GM19351 (cell line): ENCODE measurements around the gene HOMER2.
"Not testable (repeated sequence)": the region's sequence is repeated elsewhere in the genome, so short reads cannot be mapped to it uniquely, and the experiment has no call there.

ENCODE experiments used
- ATAC-seq: cut with Tn5 transposase; IDR thresholded peaks from one replicate; pipeline ENCODE4 v1.9.1; 2021; ENCODE audit warnings: mild to moderate bottlenecking, moderate library complexity; ENCODE audit not compliant: unreplicated experiment

The HOMER2 gene

DNA sequence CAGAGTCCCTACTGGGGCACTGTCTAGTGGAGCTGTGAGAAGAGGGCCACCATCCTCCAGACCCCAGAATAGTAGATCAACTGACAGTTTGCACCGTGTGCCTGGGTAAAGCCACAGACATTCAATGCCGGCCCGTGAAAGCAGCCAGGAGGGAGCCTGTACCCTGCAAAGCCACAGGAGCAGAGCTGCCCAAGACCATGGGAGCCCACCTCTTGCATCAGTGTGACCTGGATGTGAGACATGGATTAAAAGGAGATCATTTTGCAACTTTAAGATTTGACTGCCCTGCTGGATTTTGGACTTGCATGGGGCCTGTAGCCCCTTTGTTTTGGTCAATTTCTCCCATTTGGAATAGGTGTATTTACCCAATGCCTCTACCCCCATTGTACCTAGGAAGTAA is 86.5 kb downstream of the HOMER2 start:
- not testable (repeated sequence) for ATAC-seq

DNA sequence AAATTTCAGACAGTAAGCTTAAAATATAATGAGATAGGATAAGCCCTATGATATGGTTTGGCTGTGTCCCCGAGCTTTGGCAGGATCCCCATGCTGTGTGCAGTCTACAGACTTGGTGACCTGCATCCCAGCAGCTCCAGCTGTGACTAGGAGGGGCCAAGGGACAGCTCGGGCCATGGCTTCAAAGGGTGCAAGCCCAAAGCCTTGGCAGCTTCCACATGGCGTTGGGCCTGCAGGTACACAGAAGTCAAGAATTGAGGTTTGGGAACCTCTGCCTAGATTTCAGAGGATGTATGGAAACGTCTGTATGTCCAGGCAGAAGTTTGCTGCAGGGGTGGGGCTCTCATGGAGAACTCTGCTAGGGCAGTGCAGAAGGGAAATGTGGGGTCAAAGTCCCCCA is 86.9 kb downstream of the HOMER2 start:
- ATAC-seq, result not testable (repeated sequence)

DNA sequence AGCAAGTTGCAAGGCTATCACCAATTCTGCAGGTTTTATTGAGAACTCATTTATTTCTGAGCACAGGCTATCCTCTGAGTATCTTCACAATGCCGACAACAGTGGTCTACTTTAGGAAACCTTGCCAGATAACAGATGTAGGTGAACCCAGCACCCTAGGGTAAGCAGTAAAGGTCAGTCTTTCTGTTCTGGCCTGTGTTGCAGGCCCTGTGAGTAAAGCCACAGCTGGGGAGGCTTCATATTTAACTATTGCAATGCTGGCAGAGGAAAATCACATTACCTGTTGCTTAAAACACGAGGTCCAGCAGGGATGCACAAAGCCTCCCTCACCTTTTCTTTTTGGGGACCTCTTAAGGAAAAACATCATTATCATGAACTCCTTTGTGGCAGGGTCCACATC is 87.6 kb downstream of the HOMER2 start:
- no peak for ATAC-seq

DNA sequence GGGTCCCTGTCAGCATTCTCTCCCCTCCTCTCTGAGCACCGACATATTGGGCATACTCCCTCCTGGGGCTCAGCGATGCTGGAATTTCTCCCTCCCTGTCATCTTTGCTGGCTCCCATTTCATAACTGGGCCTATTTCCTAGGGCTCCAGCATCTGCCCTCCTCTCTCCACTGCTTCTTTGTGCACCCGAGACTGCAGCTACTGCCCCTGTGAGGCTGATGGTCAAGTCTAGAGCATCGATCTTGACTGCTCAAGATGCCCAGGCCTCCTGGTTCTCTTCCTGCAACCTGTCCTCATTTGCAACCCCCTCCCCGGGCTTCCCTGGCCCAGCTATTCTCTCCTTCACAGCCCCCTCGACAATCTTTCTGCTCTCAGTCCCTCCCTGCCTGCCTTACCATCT is 89.6 kb downstream of the HOMER2 start:
- ATAC-seq, result no peak

DNA sequence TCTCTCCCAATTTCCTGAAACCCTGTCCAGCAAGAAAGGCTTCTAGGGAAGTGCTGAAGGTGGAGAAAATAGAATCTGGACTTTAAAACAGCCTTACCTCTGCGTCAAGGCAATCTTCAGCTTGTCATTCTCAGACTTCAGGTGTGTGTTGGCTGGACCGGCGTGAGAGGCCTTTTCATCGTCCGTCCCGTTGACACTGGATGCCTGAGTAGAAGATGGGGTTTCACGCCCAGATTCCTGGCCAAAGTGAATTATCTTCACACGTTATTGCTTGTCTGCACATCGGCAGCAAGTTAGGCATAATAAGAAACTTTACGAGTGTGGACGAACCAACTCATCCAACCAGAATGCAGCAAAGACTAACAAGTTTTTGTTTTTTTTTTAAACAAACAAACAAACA is 93.6 kb downstream of the HOMER2 start:
- no peak for ATAC-seq

DNA sequence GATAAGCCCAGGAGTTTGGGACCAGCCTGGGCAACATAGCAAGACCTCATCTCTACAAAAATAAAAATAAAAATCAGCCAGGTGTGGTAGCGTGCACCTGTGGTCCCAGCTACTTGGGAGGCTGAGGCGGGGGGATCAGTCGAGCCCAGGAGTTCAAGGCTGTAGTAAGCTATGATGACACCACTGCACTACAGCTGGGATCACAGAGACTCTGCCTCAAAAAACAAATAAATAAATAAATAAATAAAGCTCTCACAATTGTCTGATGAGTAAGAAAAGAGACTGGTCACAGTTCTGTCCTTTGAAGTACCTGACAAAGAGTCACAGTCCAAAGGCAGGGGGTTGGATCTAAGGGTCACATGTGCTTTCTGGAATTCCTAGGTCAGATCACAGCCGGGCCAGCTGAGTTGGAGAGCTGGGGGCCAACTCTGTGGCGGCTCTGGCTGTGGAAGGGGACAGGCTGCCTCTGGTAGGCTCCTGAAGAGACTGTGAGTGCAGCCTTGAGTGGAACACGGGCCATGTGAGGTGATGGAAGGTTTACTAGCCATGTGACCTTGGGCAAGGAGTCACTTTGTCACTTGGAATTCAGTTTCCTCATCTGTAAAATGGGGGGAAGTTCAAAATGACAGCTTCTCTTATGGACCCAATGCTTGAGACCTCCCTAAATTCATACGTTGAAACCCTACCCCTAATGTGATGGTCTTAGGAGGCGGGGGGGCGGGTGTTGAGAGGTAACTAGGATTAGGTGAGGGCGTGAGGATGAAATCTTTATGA is 95.9 kb downstream of the HOMER2 start:
- no peak for ATAC-seq

DNA sequence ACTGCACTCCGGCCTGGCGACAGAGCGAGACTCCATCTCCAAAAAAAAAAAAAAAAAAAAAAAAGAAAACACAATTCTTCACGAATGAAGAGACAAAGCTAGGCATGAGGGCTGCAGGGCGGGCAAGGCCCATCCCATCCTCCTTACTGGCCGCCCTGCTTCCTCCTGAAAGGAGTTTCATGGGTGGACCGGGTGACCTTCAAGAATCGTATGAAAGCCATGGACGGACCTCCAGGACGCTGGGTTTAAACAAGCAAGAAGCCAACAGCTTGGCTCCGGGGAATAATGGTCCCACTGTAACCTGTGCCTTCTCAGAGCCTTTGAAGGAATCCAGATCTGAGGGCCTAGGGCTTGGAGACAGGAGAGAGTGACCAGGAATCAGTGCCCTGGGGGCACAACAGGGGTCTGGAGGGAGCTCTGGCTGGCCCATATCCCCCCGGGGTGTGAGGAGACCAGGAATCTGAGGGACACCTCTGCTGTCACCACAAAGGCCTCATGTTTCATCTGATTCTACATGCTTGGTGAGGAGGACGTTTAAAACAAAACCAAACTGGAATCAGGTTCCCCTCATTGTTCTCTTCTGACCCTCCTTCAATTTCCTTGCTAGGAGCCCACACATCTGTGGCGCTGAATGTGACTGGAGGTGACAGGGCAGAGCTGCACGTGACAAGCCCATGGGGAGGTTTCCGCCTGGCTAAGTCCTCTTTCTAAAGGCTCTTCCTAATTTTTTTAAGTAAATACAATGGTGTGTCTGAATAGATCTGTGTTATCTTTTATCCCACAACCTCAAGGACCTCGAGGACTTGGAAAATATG is 97.0 kb downstream of the HOMER2 start:
- no peak for ATAC-seq

DNA sequence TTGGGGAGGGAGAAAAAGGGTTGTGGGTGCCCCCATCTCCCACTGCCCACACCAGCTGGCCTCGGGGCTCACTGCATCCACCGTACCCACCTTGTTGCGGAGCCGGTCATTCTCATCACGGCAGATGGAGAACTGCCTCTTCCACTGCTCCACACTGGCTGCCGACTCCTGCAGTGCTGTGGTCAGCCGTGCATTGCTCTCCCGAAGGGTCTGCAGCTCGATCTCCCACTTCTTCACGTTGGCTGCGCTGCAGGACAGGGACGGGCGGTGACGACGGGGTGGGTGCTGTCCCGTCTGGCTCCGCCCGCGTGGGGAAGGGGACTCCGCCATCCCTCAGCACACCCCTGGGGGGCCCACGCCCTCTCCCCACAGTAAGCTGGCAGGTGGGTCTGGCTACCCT is 98.0 kb downstream of the HOMER2 start:
- ATAC-seq, result no peak

DNA sequence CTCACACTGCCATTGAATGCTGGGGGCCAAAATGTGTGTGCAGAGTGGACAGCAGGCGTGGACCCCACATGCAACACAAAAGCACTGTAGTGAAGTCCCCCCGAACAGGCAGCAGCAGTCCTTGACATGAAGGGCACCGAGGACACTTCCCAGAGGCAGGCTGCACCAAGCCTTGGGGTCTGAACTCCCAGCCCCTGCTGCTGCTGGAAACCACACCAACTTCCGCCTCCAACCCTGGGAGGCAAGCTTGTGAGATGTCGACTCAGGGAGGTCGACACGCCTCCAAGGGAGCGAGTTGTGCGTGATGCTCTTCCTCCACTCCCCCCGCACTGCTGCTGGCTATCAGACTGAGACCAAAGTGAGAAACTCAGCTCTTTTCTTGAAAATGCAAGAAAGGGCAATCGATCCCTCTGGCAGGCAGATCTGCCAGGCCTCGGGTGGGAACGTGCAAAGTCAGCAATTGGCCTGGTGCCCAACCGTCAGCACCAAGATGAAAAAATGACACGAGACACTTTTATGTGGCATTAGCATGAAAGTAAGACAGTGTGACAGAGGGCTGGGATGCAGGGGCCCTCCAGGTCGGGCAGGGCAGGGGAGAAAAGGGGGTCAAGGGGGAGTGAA is 99.5 kb downstream of the HOMER2 start:
- no peak for ATAC-seq

DNA sequence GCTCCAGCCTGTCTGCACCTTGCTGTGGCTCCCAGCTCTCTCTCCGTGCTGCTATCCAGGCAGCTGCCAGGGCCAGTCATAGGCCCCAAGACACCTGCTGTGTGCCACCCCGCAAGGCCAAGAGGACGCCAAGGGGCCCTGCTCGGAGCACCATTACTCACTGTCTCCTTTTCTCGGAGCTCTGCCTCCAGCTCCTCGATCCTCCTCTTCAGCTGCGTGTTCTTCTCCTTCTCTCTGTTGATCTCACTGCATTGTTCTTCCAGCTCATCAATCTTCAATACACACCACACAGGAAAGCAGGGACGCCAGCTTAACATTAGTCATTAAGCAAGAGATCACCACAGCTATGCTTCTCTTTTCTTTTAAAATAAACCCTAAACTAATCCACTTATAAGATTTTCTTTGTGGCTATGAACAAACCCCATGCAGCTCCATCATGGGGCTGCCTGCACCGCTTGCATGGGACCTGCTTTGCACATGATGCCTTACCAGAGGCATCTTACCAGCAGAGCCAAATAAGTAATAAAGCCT is 100.5 kb downstream of the HOMER2 start:
- no peak for ATAC-seq

DNA sequence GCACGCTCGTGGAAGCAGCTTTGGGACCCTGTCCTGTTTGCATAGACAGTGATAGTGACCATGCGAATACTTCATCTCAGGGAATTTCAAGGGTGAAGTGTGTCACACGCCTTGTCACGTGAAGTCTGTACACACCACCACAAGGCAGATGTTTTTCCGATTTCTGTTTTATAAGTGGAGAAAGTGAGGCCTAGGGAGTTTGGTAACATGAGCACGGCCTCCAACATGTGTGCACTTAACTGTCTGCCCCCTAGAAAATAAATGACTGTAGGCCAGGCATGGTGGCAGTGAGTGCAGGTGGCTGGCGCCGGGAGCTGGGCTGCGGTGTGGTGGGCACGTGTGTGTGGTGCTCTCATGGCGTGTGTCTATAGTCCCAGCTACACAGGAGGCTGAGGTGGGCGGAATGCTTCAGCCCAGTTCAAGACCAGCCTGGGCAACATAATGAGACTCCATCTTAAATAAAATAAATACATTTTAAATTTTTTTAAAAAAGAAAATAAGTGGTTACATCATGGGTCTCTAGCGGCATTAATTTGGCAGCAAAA is 101.1 kb downstream of the HOMER2 start:
- ATAC-seq, result no peak

DNA sequence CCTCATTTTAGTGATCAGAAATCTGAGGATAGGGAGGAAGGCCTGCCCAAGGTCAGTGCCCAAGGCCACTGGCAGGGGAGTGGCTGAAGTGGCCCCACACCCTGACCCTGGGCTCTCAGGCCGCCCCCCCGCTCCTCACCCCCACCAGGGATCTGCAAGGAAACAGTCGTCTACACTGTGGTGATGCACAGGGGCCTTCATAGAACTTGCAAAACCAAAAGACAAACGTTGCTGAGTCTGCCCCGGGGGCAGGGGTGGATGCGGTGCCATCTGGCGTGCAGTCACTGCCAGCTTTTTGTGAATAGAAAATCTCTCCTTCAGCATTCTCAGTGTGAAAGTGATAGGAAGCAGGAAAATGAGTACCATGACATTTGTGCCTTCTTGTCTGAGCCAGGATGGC is 101.8 kb downstream of the HOMER2 start:
- ATAC-seq, result no peak

DNA sequence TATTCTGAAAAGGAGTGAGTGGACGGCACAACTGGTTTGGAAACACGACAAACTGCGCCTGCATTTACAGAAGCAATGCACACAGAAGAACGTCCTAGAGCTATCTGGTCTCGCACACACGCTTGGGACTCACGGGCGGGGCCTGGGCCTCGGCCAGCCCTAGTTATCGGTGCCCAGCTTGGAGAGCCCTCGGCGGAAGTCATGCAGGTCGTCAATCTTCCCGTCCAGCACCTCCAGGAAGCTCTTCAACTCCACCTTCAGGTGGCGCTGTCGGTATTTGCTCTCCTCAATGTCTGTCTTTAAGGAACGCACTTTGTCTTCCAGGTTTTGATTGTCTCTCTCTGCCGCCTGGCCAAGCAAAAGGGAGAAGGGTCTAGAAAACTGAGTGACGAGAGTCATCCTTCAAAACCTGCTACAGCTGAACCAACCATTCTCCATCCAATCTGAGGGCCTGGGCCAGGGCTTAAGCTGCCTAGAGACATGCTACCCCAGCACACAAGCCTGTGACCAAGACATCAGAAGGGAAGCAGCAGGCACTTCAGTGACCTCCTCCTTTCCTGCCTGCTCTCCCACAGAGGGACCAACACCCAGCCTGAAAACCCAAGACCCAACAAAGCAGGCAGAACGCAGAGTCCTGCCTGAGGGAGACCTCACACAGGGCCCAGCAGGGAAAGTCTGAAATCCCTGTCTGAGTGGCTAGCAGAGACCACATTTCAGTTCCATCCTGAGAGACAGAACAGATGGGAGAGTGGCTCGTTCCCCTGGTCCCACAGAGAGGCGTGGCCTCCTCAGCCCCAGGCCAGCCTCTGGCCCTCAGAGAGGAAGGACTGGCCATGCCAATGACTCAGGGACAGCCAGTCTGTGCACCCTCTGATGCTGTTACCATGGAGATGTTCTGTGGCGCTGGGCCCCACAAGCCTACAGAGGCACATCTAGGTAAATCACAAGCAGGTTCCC is 102.7 kb downstream of the HOMER2 start:
- peak; percentile 60 for ATAC-seq

DNA sequence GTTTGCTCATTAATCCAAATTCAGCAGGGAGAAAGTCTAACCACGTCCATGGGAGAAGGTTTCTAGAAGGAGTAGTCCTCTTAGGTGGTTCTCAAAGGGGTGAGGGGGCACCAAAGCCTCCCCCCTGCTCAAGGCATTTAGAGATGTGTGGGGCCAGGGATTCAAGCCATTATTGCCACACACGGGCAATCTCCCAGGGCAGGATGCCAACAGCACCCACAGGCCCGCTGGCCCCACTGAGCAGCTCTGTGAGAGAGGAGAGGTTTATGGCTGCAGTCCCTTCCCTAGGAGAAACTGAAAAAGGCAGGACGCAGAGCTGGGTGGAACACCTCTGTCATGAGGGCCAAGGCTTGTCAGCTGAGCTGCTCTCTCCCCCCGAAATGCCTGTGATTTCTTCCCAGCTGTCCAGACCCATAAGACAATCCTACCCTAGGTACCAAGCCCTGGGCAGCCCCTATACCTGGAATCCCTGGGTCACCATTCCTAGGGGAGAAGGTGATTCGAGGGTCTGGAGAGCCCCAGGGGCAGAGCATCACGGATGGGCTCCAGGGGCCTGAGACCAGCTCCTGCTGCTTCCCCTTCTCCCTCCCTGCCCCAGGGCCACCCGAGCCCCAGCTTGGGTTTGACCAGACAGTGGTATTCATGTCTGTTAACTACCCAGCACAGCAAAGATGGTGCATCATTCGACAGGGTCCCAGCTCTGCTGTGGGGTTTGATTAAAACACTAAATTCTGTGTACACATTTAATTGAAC is 104.1 kb downstream of the HOMER2 start:
- ATAC-seq, result no peak

DNA sequence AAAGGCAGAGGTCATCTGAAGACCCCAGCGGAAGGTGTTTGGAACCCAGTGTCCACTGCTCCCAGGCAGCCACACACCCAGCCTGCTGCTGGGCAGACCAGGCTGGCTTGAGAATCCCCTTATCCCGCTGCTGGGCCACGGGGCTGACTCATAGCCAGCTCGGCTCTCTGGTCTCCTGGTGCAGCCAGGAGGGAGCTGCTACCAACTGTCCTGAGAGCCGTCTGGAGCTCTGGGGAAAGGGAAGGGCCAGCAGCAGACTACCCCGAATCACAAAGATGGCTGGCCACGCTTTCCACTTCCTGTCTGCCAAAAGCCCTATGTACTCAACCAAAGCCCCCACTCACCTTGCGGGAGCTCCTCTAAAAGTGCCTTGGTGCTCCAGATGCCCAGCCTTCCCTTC is 104.8 kb downstream of the HOMER2 start:
- no peak for ATAC-seq

DNA sequence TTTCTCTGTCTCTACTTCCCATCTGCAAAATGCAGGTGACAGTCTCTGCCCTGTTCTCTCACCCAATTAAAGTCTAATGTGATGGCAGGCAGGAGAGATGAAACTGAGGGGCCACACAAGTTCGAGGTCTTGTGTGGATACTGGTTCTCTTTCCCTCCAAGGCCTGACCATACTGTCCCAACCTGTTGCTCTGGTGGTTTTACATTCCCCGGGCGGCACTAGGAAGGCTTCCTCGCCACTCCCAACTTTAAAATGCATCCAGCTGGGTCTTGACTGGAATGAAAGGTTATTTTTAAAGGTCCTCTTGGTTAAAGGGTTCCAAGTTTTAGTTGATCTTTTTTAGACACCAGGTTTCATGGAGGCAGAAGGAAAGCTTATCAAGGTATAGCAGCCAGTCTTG is 105.9 kb downstream of the HOMER2 start:
- ATAC-seq, result no peak

DNA sequence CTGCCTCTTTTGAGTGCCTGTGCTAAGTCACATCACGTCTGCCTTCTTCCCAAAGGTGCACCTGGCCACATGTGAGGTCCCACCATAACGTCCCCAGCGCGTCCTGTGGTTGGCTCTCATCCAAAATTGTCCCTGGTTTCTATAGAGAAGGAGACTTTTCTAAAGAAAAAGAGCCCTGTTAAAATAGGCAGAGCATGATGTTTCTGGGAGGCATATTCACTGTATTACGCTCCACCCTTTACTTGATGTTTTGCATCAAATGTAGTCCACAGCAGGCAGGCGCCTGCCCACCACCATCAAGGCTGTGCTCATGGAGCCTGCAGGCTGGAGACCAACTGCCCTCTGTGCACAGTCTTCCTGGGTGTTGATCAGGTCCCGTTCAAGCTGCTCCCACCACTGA is 106.8 kb downstream of the HOMER2 start:
- ATAC-seq, result no peak

DNA sequence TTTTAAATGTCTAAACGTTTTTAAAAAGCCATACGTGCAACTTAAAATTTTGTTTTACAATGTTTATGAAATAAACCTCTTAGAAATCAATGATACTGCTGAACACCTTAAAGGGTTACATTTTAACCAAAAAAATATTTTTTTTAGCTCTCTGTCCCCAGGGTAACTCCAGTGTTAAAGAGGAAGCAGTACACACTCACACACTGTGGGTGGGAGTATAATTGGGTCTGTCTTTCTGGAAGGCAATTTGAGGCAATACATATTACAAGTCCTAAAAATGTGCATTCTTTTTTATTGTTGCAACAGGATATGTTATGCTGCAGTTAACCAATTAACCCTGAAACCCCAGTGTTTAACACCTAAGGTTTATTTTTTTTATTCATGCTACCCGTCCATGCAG is 109.0 kb downstream of the HOMER2 start:
- no peak for ATAC-seq

DNA sequence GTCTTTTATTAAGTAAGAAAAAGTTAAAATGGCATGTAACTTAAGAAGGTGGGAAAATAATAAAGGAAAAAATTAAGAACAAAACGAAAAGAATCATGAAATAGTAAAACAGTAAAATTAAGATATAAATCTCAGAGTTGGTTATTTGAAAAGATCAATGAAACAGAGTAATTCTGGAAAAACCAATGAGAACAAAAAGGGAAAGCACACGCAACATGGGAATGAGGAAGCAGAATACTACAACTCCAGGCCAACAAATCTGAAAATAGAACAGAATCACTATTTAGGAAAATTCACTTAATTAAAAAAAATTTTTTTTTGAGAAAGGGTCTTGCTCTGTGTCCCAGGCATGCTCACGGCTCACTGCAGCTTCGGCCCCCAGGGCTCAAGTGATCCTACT is 112.4 kb downstream of the HOMER2 start:
- ATAC-seq, result no peak

DNA sequence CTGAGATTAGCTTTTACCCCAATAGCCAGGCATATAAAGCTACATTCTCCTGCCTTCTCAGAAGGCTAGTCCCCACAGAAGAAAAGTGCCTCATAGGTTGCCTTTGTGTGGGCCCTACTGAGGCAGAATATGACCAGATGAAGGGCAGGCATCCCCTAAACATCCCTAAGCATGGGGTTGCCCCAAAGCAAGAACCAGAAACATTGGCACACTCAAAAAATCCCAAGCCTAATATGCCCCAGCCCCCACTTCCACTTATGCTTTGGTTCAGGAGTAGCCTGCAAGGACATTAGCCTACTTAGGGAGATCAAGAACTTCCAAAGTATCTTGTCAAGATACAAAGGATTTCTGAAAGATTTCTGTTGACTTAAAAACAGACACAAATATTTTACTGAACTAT is 113.4 kb downstream of the HOMER2 start:
- no peak for ATAC-seq
